Measurements from ENCODE around the gene SURF4. TPM values are rescaled to one million over a fixed set of nuclear protein-coding genes. Genes with fewer than 3 reads are reported as not detected.

The SURF4 gene
- total RNA-seq, 4 donors from 2014 or later, result 89.4 to 205 (median 147) TPM

DNA sequence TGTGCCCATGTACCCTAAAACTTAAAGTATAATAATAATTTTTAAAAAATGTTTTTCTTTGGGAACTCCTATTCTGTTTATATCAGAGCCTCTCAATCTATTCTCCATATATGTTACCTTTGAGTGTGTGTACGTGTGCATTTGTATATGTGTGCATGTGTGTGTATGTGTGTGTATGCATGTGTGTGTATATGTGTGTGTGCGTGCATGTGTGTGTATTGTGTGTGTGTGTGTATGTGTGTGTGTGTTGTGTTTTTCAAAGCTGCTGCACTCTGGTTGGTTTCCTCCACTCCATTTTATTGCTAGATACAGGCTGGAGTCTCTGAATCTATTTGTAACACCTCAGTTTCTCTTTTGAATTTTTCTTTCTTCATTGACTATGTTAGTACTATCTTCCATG is 59.9 kb downstream of the SURF4 start:
- H3K4me1 ChIP-seq, result no peaks in the 10 kb centered on the region
- no peak overlapping the region for H3K4me3 ChIP-seq
- no peaks in the 10 kb centered on the region for H3K36me3 ChIP-seq
- intact Hi-C loops (cut with DNase I; ENCODE audit: low total_unique reads), result no loop called here
- no peaks in the 10 kb centered on the region for H3K9me3 ChIP-seq
- DNase-seq, result no peak
- 60 to 74% methylated on average over 2 of the region's 2 CpGs for WGBS, 2 donors (ENCODE audit: low coverage in 1 of 2)
- no peak for TF ChIP-seq EP300 (IDR thresholded peaks at IDR 0.05; ENCODE audit: low read depth)
- no peak for TF ChIP-seq POLR2A (IDR thresholded peaks at IDR 0.05)
- TF ChIP-seq POLR2AphosphoS5 (IDR thresholded peaks at IDR 0.05), result no peak
- TF ChIP-seq, protein P1, sequence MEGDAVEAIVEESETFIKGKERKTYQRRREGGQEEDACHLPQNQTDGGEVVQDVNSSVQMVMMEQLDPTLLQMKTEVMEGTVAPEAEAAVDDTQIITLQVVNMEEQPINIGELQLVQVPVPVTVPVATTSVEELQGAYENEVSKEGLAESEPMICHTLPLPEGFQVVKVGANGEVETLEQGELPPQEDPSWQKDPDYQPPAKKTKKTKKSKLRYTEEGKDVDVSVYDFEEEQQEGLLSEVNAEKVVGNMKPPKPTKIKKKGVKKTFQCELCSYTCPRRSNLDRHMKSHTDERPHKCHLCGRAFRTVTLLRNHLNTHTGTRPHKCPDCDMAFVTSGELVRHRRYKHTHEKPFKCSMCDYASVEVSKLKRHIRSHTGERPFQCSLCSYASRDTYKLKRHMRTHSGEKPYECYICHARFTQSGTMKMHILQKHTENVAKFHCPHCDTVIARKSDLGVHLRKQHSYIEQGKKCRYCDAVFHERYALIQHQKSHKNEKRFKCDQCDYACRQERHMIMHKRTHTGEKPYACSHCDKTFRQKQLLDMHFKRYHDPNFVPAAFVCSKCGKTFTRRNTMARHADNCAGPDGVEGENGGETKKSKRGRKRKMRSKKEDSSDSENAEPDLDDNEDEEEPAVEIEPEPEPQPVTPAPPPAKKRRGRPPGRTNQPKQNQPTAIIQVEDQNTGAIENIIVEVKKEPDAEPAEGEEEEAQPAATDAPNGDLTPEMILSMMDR (IDR thresholded peaks at IDR 0.05), result no peak
- no peaks in the 10 kb centered on the region for H3K27me3 ChIP-seq
- in situ Hi-C loops (cut with MboI; ENCODE audit: low pct_ligation_motif_present in 1 of 4, low pct_unique_long_range_greater_than_20kb in 1 of 4, low sequenced_read_pairs in 3 of 4), result no loop called here
- H3K27ac ChIP-seq, result no peak overlapping the region

Small RNA genes within 50 kb of the gene (small RNA-seq; reads per million reads assigned to genes)
- gene RF00019, result 0 reads per million in 4 donors
- gene SNORD24, result 0 reads per million in 4 donors
- 0 reads per million in 4 donors for gene SNORD36A
- gene SNORD36B, result 0 reads per million in 4 donors
- gene SNORD36C, result 0 reads per million in 4 donors

Other genes starting within 250 kb of the SURF4 start
- gene GBGT1, start 212.1 kb downstream of the SURF4 start, total RNA-seq, result 10 to 100 TPM in 3 of 4 donors, 1 to 10 TPM in 1; 4.1 to 15.7 (median 11.8) TPM
- gene OBP2B, start 166.8 kb downstream of the SURF4 start, total RNA-seq, result not detected
- gene ABO, start 100.9 kb downstream of the SURF4 start, total RNA-seq, result 100 to 1,000 TPM in 3 of 4 donors, 10 to 100 TPM in 1; 77.4 to 199 (median 141) TPM
- 10 to 100 TPM; 18.1 to 61.3 (median 22.5) TPM for gene SURF6, start 39.9 kb downstream of the SURF4 start, total RNA-seq
- gene MED22, start 27.9 kb downstream of the SURF4 start, total RNA-seq, result 10 to 100 TPM; 21.5 to 50.5 (median 25.4) TPM
- gene RPL7A, start 27.8 kb downstream of the SURF4 start, total RNA-seq, result 1,000 to 10,000 TPM in 2 of 4 donors, 100 to 1,000 TPM in 2; 725 to 1,490 (median 1,034) TPM
- gene SURF1, start 19.6 kb downstream of the SURF4 start, total RNA-seq, result 10 to 100 TPM; 14.2 to 66.1 (median 50.2) TPM
- 10 to 100 TPM in 3 of 4 donors, 1 to 10 TPM in 1; 3.7 to 21.4 (median 17.9) TPM for gene SURF2, start 19.5 kb downstream of the SURF4 start, total RNA-seq
- 1 to 10 TPM in 1 of 4 donors, under 1 TPM in 1, not detected in 2; 0.68 to 1.5 TPM for gene STKLD1, start 306 bp upstream of the SURF4 start, total RNA-seq
- 10 to 100 TPM; 12.1 to 21.9 (median 16.0) TPM for gene REXO4, start 42.0 kb upstream of the SURF4 start, total RNA-seq
- gene ADAMTS13, start 46.3 kb upstream of the SURF4 start, total RNA-seq, result 10 to 100 TPM in 2 of 4 donors, 1 to 10 TPM in 2; 2.6 to 12.7 (median 7.2) TPM
- 100 to 1,000 TPM in 1 of 4 donors, 10 to 100 TPM in 3; 44.6 to 153 (median 80.0) TPM for gene CACFD1, start 83.9 kb upstream of the SURF4 start, total RNA-seq
- gene SLC2A6, start 103.0 kb upstream of the SURF4 start, total RNA-seq, result 10 to 100 TPM in 1 of 4 donors, 1 to 10 TPM in 2, under 1 TPM in 1; 0.96 to 20.1 (median 3.4) TPM
- not detected for gene MYMK, start 148.9 kb upstream of the SURF4 start, total RNA-seq
- 1 to 10 TPM in 2 of 4 donors, under 1 TPM in 2; 0.64 to 2.4 (median 1.5) TPM for gene ADAMTSL2, start 158.6 kb upstream of the SURF4 start, total RNA-seq
- under 1 TPM in 1 of 4 donors, not detected in 3; 0.64 TPM for gene FAM163B, start 233.3 kb upstream of the SURF4 start, total RNA-seq

Data from transverse colon (tissue), 4 donors.